Left lung (tissue), 10 donors: ENCODE data around the gene PTPN6. TPM values are rescaled to one million over a fixed set of nuclear protein-coding genes. Genes with fewer than 3 reads are reported as not detected.

Experiments
- ATAC-seq: fragments of 200-7000 bp; cut with Tn5 transposase; one replicate; pipeline ENCODE4 v1.9.1; 2020; ENCODE audit warnings: moderate library complexity
- DNase-seq, 4 donors: peaks; one replicate each; pipeline ENCODE4 v3.0.0-alpha.2; 2013 to 2020
- H3K27ac ChIP-seq, 2 donors: fragments of 200-600 bp; sonication (generic) in 1 of 2; one replicate each; pipeline versions ENCODE4 v1.5.0 to v1.8.0; 2020 to 2021
- H3K27me3 ChIP-seq, 2 donors: fragments of 200-600 bp; sonication (generic) in 1 of 2; one replicate each; pipeline versions ENCODE4 v1.5.0 to v1.8.0; 2020 to 2021
- H3K36me3 ChIP-seq, 2 donors: fragments of 200-600 bp; sonication (generic) in 1 of 2; one replicate each; pipeline versions ENCODE4 v1.5.0 to v1.8.0; 2020 to 2021
- H3K4me1 ChIP-seq, 2 donors: fragments of 200-600 bp; one replicate each; pipeline ENCODE4 v1.8.0; 2021
- H3K4me3 ChIP-seq, 2 donors: fragments of 200-600 bp; sonication (generic) in 1 of 2; one replicate each; pipeline versions ENCODE4 v1.5.0 to v1.8.0; 2020 to 2021; ENCODE audit warnings: mild to moderate bottlenecking in 1 of 2
- H3K9me3 ChIP-seq, 2 donors: fragments of 200-600 bp; sonication (generic) in 1 of 2; one replicate each; pipeline versions ENCODE4 v1.5.0 to v1.8.0; 2020 to 2021
- CTCF ChIP-seq, 2 donors: fragments of 200-600 bp; sonication (generic) in 1 of 2; IDR thresholded peaks; one replicate each; pipeline versions ENCODE4 v1.5.0 to v1.8.0; 2021; ENCODE audit warnings: antibody characterized with exemption in 2 of 2
- intact Hi-C, 2 donors: fragments of 100-400 bp; cut with DNase I; formaldehyde crosslinking; loops; one replicate each; pipeline versions ENCODE4 v1.11.2 to v1.14.2; 2022
- polyA plus RNA-seq, 6 donors: library from polyadenylated mRNA; unstranded; fragments of 120-200 nt; gene quantifications; one replicate each; pipeline ENCODE4 v1.2.1, GENCODE V29; 2013; ENCODE audit not compliant: insufficient read length in 6 of 6
- total RNA-seq, 2 donors: library from RNA; stranded (reverse); fragmentation: NEBNext Ultra II Directional; extraction: Animal tissue kit (Norgen Biotek cat#: 25700); gene quantifications; one replicate each; pipeline ENCODE4 v1.2.1, GENCODE V29; 2021
- donor health status: DM: no; HTN: yes; CAD: no.
- donor health status: DM: no; HTN: no; CAD: no.

Gene PTPN6
- total and polyA plus RNA-seq, 8 donors: 17.4 to 145 (median 19.6) TPM

- peaks cover 28 to 89% of the 10 kb centered on the region in 2 donors for H3K4me1 ChIP-seq
- no peaks in the 10 kb centered on the region for H3K27me3 ChIP-seq
- no peak for ATAC-seq
- peak overlapping the region in 1 of 2 donors; percentile 93 for H3K27ac ChIP-seq
- intact Hi-C loops: loop anchor here in 1 of 2 donors (10.0 kb wide), 1 partner anchor 158 kb away; no protein-coding TSS in a partner anchor
- H3K36me3 ChIP-seq: peaks cover 0 to 68% of the 10 kb centered on the region in 2 donors
- no peak for TF ChIP-seq CTCF (IDR thresholded peaks at IDR 0.05)
- peak in 1 of 4 donors; percentile 55 for DNase-seq
- no peak overlapping the region for H3K4me3 ChIP-seq
- H3K9me3 ChIP-seq: no peaks in the 10 kb centered on the region
These were observed 6.1 kb downstream of the PTPN6 start for GRCh38 chr12:6957151-6957701.

GRCh38 chr12:6957741-6958608 lies 6.8 kb downstream of the PTPN6 start:
- ATAC-seq (no peak), DNase-seq (peak in 1 of 4 donors; percentile 65)
- H3K36me3 ChIP-seq: peaks cover 0 to 66% of the 10 kb centered on the region in 2 donors
- no peaks in the 10 kb centered on the region for H3K27me3 ChIP-seq
- H3K27ac ChIP-seq: peak overlapping the region; percentile 69 to 93
- TF ChIP-seq CTCF (IDR thresholded peaks at IDR 0.05): no peak
- peak overlapping the region in 1 of 2 donors; percentile 29 for H3K4me3 ChIP-seq
- no peaks in the 10 kb centered on the region for H3K9me3 ChIP-seq
- intact Hi-C loops: loop anchor here in 1 of 2 donors (10.0 kb wide), 1 partner anchor 157 kb away; no protein-coding TSS in a partner anchor
- peaks cover 31 to 97% of the 10 kb centered on the region in 2 donors for H3K4me1 ChIP-seq

GRCh38 chr12:6958609-6959057 lies 7.5 kb downstream of the PTPN6 start:
- Histone ChIP-seq H3K36me3 (peaks cover 0 to 66% of the 10 kb centered on the region in 2 donors), H3K9me3 (no peaks in the 10 kb centered on the region), H3K4me3 (peak overlapping the region in 1 of 2 donors; percentile 29), H3K27ac (peak overlapping the region; percentile 69 to 93), H3K27me3 (no peaks in the 10 kb centered on the region), H3K4me1 (peaks cover 31 to 95% of the 10 kb centered on the region in 2 donors)
- no peak for TF ChIP-seq CTCF (IDR thresholded peaks at IDR 0.05)
- ATAC-seq (no peak), DNase-seq (peak in 1 of 4 donors; percentile 80)
- intact Hi-C loops: loop anchor here in 1 of 2 donors (10.0 kb wide), 1 partner anchor 156 kb away; no protein-coding TSS in a partner anchor

GRCh38 chr12:6959058-6959804 lies 8.1 kb downstream of the PTPN6 start:
- ATAC-seq (no peak), DNase-seq (peak in 1 of 4 donors; percentile 80)
- no peaks in the 10 kb centered on the region for H3K27me3 ChIP-seq
- H3K9me3 ChIP-seq: no peaks in the 10 kb centered on the region
- peak overlapping the region; percentile 69 to 93 for H3K27ac ChIP-seq
- no peak for TF ChIP-seq CTCF (IDR thresholded peaks at IDR 0.05)
- intact Hi-C loops: loop anchor here in 1 of 2 donors (10.0 kb wide), 1 partner anchor 156 kb away; no protein-coding TSS in a partner anchor
- H3K4me1 ChIP-seq: peaks cover 31 to 95% of the 10 kb centered on the region in 2 donors
- H3K4me3 ChIP-seq: peak overlapping the region in 1 of 2 donors; percentile 29
- H3K36me3 ChIP-seq: peaks cover 0 to 65% of the 10 kb centered on the region in 2 donors
